Ramos (cell line): ENCODE measurements around the gene CCDC196.

Experiments
- in situ Hi-C: fragments of 300-500 bp; cut with MboI; formaldehyde crosslinking; loops from one replicate; pipeline ENCODE4 v1.14.3; 2022; ENCODE audit warnings: low sequenced_read_pairs; ENCODE audit not compliant: unreplicated experiment

The CCDC196 gene

GRCh38 chr14:66485910-66486421, at the start of gene CCDC196:
CCDC196 (plus strand) TSS chr14:66486371; CDS start chr14:66486503, 132 bp downstream.
- in situ Hi-C loops, result no loop called here

GRCh38 chr14:66440801-66441200, 45.4 kb upstream of the CCDC196 start:
- in situ Hi-C loops, result no loop called here

GRCh38 chr14:66442953-66443571, 43.1 kb upstream of the CCDC196 start:
- in situ Hi-C loops, result no loop called here

GRCh38 chr14:66443785-66444184, 42.4 kb upstream of the CCDC196 start:
- in situ Hi-C loops, result no loop called here

GRCh38 chr14:66444271-66444927, 41.8 kb upstream of the CCDC196 start:
- in situ Hi-C loops, result no loop called here

GRCh38 chr14:66445936-66446335, 40.2 kb upstream of the CCDC196 start:
- in situ Hi-C loops, result no loop called here

GRCh38 chr14:66453469-66453868, 32.7 kb upstream of the CCDC196 start:
- in situ Hi-C loops, result no loop called here

GRCh38 chr14:66459603-66460002, 26.6 kb upstream of the CCDC196 start:
- in situ Hi-C loops, result no loop called here

GRCh38 chr14:66464261-66464660, 21.9 kb upstream of the CCDC196 start:
- in situ Hi-C loops, result no loop called here

DNA sequence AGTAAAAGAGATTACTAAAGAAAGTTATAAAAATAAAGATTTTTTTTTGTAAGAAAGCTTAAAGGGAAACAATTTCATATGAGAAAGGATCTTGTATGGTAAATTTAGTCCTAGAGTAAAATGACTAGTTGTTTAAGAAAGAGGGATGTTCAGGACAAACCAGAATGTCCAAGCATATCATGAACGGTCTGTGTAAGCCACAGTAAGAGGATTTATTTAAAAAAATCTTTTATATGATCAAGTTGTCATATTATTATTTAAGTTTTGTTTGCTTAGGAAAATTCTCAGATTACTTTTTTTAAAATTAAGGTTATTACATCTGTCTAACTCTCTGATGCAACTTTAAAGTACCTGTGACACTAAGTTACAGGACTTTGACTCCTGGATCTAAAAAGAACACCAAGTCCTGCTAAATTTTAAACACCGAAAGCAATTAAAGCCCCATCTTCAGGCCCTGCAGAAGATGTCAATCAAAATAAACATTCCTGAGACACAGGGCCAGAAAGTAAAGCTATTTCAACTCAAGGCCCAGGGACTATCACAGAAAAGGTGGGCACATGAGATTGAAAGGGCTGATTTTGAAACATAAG, 17.3 kb upstream of the CCDC196 start:
- in situ Hi-C loops, result no loop called here

DNA sequence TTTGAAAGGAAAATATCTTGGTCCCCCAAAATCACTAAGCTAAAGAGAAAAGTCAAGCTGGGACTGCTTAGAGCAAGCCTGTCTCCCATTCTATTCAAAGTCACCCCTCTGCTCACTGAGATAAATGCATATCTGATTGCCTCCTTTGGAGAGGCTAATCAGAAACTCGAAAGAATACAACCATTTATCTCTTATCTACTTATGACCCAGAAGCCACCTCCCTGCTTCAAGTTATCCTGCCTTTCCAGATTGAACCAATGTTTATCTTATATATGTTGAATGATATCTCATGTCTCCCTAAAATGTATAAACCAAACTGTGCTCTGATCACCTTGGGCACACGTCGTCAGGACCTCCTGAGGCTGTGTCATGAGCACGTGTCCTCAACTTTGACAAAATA, 14.6 kb upstream of the CCDC196 start:
- in situ Hi-C loops, result no loop called here

DNA sequence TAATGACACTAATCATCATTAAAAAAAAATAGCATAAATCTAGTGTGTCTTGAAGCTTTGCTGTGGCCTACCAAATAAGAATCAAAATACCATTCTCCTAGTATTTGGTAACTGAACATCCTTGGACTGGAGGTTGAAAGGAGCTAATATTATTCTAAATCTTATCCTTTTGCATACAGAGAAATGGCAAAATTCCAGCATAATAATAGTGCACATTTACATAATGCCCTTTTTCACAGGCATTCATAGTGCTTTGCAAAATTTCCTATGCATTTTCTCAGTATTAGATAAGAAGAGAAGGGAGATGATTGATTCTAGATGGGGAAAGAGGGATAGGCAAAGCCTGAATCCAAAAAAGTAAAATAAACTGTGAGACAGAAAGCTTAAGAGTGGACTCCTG, 13.9 kb upstream of the CCDC196 start:
- in situ Hi-C loops, result no loop called here

DNA sequence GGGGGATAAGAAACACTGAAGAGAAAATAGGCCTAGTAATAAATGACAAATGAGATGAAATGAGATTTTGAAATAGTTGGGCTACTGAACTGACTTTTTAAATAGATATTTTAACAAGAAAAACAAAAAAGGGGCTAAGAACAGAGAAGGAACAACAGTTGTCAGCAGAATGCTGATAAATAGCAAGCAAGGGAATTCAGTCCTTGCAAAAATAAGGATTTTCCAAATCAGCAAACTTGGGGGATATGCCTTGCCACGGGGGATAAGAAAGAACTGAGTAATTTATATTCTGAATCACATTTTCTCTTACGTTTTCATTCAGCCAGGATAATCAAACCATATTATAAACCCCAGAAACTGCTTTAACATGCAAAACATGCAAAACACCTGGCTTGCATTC, 12.9 kb upstream of the CCDC196 start:
- in situ Hi-C loops, result no loop called here

- in situ Hi-C loops, result no loop called here
Observed at GRCh38 chr14:66476964-66477363, 9.2 kb upstream of the CCDC196 start.

- in situ Hi-C loops, result no loop called here
Observed at GRCh38 chr14:66477567-66477966, 8.6 kb upstream of the CCDC196 start.

DNA sequence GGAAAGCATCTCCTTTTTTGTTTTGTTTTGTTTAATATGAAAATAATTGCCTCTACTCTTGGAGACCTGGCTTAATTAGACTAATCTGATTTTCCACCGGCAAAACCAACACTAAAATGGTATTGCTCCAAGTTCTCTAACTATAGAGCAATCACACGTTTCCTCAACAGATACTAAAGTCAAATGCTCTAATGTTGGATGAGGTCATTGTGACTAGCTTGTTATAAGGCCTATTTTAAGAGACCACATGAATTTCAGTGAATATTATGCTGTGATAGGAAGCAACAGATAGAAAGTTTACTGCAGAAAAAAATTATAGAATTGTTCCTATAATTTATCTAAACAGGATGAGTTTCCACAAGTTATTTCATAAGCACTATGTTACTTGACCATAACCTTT, 3.3 kb upstream of the CCDC196 start:
- in situ Hi-C loops, result no loop called here

DNA sequence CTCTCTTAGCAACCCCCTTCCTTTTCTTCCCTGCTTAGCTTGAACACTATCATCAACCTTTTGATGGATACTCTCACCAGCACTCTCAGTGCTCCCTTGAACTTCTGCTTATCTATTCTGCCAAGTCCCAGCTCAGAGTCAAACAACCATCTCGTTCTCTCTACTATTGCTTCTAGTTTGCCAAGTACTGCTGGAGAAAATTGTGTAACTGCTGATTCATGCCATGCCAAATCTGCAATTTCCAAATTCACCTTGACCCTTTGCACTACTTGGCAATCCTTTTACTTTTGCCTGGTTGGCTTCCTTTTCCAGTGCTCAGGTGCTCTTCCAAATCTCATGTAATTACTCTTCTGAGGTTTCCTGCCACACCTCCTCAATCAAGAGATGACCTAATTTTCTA, 2.8 kb upstream of the CCDC196 start:
- in situ Hi-C loops, result no loop called here

- in situ Hi-C loops, result no loop called here
Observed at GRCh38 chr14:66485029-66485428, 1.1 kb upstream of the CCDC196 start.

GRCh38 chr14:66487164-66487563, 993 bp downstream of the CCDC196 start:
- in situ Hi-C loops, result no loop called here

DNA sequence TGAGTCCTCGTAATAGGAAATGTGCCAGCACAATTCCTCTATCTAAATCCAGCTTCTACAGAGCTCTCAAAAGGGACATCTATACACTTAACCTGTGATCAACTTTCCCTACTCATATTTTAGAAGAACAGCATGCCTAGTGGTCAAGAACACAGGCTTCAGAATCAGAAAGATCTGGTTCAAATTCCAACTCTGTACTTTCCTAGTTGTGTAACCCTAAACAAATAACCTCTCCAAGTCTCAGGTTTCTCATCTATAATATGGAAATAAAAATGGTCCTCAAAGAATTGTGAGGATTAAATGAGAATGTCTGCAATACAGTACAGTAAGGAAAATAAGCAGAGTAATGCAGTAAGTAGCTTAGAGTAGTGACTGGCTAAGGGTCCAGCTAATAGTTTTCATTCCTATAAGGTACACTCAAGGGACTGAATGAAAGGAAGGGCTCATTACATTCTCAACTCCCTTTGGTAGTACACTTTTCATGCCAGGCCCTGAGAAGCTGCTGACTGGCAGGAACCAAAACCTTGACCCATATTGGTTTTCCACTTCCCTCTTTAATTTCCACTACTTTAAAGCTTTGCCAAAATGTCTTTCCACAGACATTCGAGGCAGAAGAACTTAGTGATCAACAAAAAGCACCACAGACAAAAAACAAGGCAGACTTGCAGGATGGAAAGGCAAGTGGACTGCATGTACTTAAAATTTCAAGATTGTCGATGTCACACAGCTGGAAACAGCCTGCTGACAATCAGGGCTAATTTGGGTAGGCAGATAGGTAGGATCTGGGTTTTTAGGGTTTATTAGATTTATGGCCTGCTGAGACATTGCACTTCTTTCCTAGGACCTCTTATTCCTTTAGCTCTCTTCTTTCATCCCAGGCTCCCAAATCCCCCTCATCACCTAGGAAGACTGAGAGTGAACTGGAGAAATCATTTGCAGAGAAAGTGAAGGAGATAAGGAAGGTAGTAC, 4.3 kb downstream of the CCDC196 start:
- in situ Hi-C loops, result no loop called here
